GM12878 (cell line): ENCODE data around the gene SEPTIN10. TPM values are rescaled to one million over a fixed set of nuclear protein-coding genes. Genes with fewer than 3 reads are reported as not detected.
A peak's percentile ranks its signal among the peaks of the same experiment; 100 is the strongest.
"Not testable (repeated sequence)": the region's sequence is repeated elsewhere in the genome, so short reads cannot be mapped to it uniquely, and the experiment has no call there.

Experiments
- ATAC-seq: fragments of 200-7000 bp; cut with Tn5 transposase; 3 replicates; pipeline ENCODE4 v1.9.1; 2020; ENCODE audit warnings: mild to moderate bottlenecking, moderate library complexity
- BruUV-seq: library from RNA; stranded (reverse); fragments of 400-500 nt; replicated peaks from 2 replicates; lab custom pipeline; 2021; lab: Mats Ljungman, UMichigan
- CTCF ChIA-PET: fragments of 300-600 bp; sonication (Branson Sonifier 250); formaldehyde crosslinking; extraction: SDS; loops from one replicate; lab custom pipeline; 2021; ENCODE audit warnings: inconsistent platforms; lab: Yijun Ruan, JAX
- POLR2A ChIA-PET: fragments of 350-600 bp; formaldehyde crosslinking; extraction: SDS; loops from one replicate; lab custom pipeline; 2021; ENCODE audit warnings: inconsistent platforms; lab: Charles Lee
- RAD21 ChIA-PET: fragments of 300-600 bp; sonication (Branson Sonifier 250); formaldehyde crosslinking; loops from one replicate; lab custom pipeline; 2023; ENCODE audit warnings: antibody characterized with exemption; ENCODE audit not compliant: unreplicated experiment; lab: Charles Lee
- SMC1A ChIA-PET: fragments of 300-600 bp; sonication (Branson Sonifier 250); formaldehyde crosslinking; loops from one replicate; lab custom pipeline; 2023; ENCODE audit not compliant: unreplicated experiment, uncharacterized antibody; lab: Charles Lee
- DNase-seq: peaks from one replicate; pipeline ENCODE4 v3.0.0-alpha.2; 2011; ENCODE audit warnings: low read depth, low spot score
- FAIRE-seq: peaks from 3 replicates; lab custom pipeline; 2011; peaks lifted over from hg19 to GRCh38; lab: Jason Lieb, UNC
- H2AFZ ChIP-seq: 2 replicates; pipeline ENCODE4 v1.6.0; 2011; ENCODE audit warnings: low read depth, low read length, control low read depth; ENCODE audit not compliant: control insufficient read depth
- H3K27ac ChIP-seq: 2 replicates; pipeline ENCODE4 v1.5.1; 2011; ENCODE audit warnings: control low read depth; ENCODE audit not compliant: control insufficient read depth, insufficient read depth
- H3K27me3 ChIP-seq, 2 experiments: replicated peaks in 1 of 2; 2 replicates each; pipeline versions ENCODE4 v1.6.0 to v1.6.1; 2011; ENCODE audit warnings: low read length in 1 of 2; ENCODE audit not compliant: control insufficient read depth in 2 of 2, insufficient read depth in 2 of 2
- H3K36me3 ChIP-seq, 2 experiments: 2 replicates each; pipeline ENCODE4 v1.5.1; 2011; ENCODE audit warnings: low read length in 1 of 2; ENCODE audit not compliant: control insufficient read depth in 2 of 2, insufficient read depth in 2 of 2
- H3K4me1 ChIP-seq: 2 replicates; pipeline ENCODE4 v1.6.1; 2011; ENCODE audit warnings: mild to moderate bottlenecking, low read length, moderate library complexity, mixed read lengths; ENCODE audit not compliant: control insufficient read depth, insufficient read depth
- H3K4me2 ChIP-seq: 2 replicates; pipeline ENCODE4 v1.6.0; 2011; ENCODE audit warnings: control low read depth; ENCODE audit not compliant: control insufficient read depth, insufficient read depth
- H3K4me3 ChIP-seq: fragments of 200-600 bp; sonication (generic); 2 replicates; pipeline ENCODE4 v1.5.1; 2016
- H3K79me2 ChIP-seq: 2 replicates; pipeline ENCODE4 v1.6.0; 2011; ENCODE audit warnings: low read length; ENCODE audit not compliant: control insufficient read depth, insufficient read depth
- H3K9ac ChIP-seq: 2 replicates; pipeline ENCODE4 v1.8.0; 2011; ENCODE audit warnings: low read length, control low read depth, mixed read lengths; ENCODE audit not compliant: control insufficient read depth, insufficient read depth
- H3K9me3 ChIP-seq: replicated peaks from 3 replicates; pipeline ENCODE4 v1.5.1; 2011; ENCODE audit warnings: mild to moderate bottlenecking, low read length; ENCODE audit not compliant: control insufficient read depth, insufficient read depth
- H4K20me1 ChIP-seq: 2 replicates; pipeline ENCODE4 v1.6.0; 2011; ENCODE audit not compliant: control insufficient read depth, insufficient read depth
- CBX3 ChIP-seq: fragments of 200-600 bp; sonication (generic); IDR thresholded peaks from 2 replicates; pipeline ENCODE4 v1.6.1; 2016; ENCODE audit warnings: low read depth, borderline replicate concordance
- CREM ChIP-seq: IDR thresholded peaks from 2 replicates; pipeline ENCODE4 v1.6.1; 2014; ENCODE audit warnings: antibody characterized with exemption, low read depth
- EP300 ChIP-seq, 2 experiments: fragments of 150-350 bp in 1 of 2; IDR thresholded peaks; 2 replicates each; pipeline ENCODE4 v1.6.1; 2011 to 2012; ENCODE audit warnings: low read depth in 2 of 2, low read length in 2 of 2, borderline replicate concordance in 1 of 2, improper control_type of control experiment in 1 of 2, inconsistent platforms in 1 of 2; ENCODE audit not compliant: control insufficient read depth in 1 of 2
- GATAD2B ChIP-seq: fragments of 450-650 bp; conservative IDR thresholded peaks from 2 replicates; pipeline ENCODE4 v1.6.1; 2017; ENCODE audit warnings: low read depth, mild to moderate bottlenecking, moderate library complexity
- JUNB ChIP-seq: IDR thresholded peaks from 2 replicates; pipeline ENCODE4 v1.6.1; 2016; ENCODE audit warnings: antibody characterized with exemption, mild to moderate bottlenecking
- RB1 ChIP-seq: fragments of 450-650 bp; formaldehyde crosslinking; IDR thresholded peaks from 2 replicates; pipeline ENCODE4 v1.6.1; 2017; ENCODE audit warnings: mild to moderate bottlenecking, borderline replicate concordance
- SPI1 ChIP-seq: IDR thresholded peaks from 2 replicates; pipeline ENCODE4 v1.6.1; 2011; ENCODE audit warnings: low read depth, mild to moderate bottlenecking, low read length, moderate library complexity, borderline replicate concordance; ENCODE audit not compliant: insufficient read depth
- ZZZ3 ChIP-seq: IDR thresholded peaks from 2 replicates; pipeline ENCODE4 v1.6.1; 2011; ENCODE audit warnings: low read depth; ENCODE audit not compliant: control insufficient read depth, insufficient read length
- WGBS: methylation state at CpG from one replicate; pipeline ENCODE4 v1.1.6; 2016; ENCODE audit warnings: low lambda C conversion rate; ENCODE audit not compliant: insufficient replicate concordance, insufficient coverage; ENCODE audit errors: missing lambda C conversion rate; 5-methylcytosine and 5-hydroxymethylcytosine counted together
- in situ Hi-C: fragments of 300-500 bp; cut with MboI; formaldehyde crosslinking; loops from 9 replicates; pipeline ENCODE4 v1.14.3; 2018; ENCODE audit warnings: mixed read lengths
- intact Hi-C: fragments of 100-400 bp; cut with micrococcal nuclease; formaldehyde crosslinking; loops from one replicate; pipeline ENCODE4 v1.14.2; 2022; ENCODE audit not compliant: unreplicated experiment
- polyA plus RNA-seq, 11 experiments: library from polyadenylated mRNA; depleted of rRNA in 4 of 11; unstranded in 6 of 11; stranded (reverse) in 5 of 11; fragments of >200 nt; fragmentation: Nextera tagmentation in 4 of 11; fragmentation: Illumina TruSeq in 1 of 11; extraction: Ambion mirVana in 4 of 11; extraction: Trizol in 1 of 11; gene quantifications; 1 replicate in 1 of 11; 2 replicates in 10 of 11; pipeline versions ENCODE4 v1.2.1 to v1.2.3, GENCODE V29; 2011 to 2016; ENCODE audit warnings: inconsistent platforms in 2 of 11, missing spikeins in 2 of 11, low read depth in 1 of 11
- total RNA-seq, 4 experiments: library from RNA; depleted of rRNA in 3 of 4; stranded (reverse); fragments of >200 nt in 3 of 4; fragmentation: Illumina TruSeq in 1 of 4; extraction: Trizol in 1 of 4; gene quantifications; 2 replicates each; pipeline versions ENCODE4 v1.2.1 to v1.2.3, GENCODE V29; 2013 to 2021

The SEPTIN10 gene
- total and polyA plus RNA-seq, 10 of the 15 experiments (the other 5 are each of a cell fraction or from before 2014, with no cell fraction given) = 20.2 to 132 (median 62.7) TPM

- CTCF ChIA-PET = interaction anchor here (1.1 kb wide), 1 partner anchor 20 kb away, joined by 3 read pairs; no protein-coding TSS in a partner anchor
- SMC1A ChIA-PET, in situ Hi-C loops, H4K20me1 ChIP-seq, H3K4me3 ChIP-seq, FAIRE-seq, H3K9ac ChIP-seq, RAD21 ChIA-PET, H3K27ac ChIP-seq, H3K4me2 ChIP-seq, H3K36me3 ChIP-seq, DNase-seq, intact Hi-C loops, H3K9me3 ChIP-seq, BruUV-seq, H3K79me2 ChIP-seq, H3K27me3 ChIP-seq, ATAC-seq, H2AFZ ChIP-seq: not testable (repeated sequence)
- WGBS = 93% methylated on average over 9 of the region's 9 CpGs
- POLR2A ChIA-PET = interaction anchor here (0.6 kb wide), 1 partner anchor 30 kb away, joined by 3 read pairs; no protein-coding TSS in a partner anchor
- H3K4me1 ChIP-seq = peaks cover 39% of the 10 kb centered on the region
Observed at GRCh38 chr2:109640000-109640399, 26.2 kb upstream of the SEPTIN10 start.

DNA sequence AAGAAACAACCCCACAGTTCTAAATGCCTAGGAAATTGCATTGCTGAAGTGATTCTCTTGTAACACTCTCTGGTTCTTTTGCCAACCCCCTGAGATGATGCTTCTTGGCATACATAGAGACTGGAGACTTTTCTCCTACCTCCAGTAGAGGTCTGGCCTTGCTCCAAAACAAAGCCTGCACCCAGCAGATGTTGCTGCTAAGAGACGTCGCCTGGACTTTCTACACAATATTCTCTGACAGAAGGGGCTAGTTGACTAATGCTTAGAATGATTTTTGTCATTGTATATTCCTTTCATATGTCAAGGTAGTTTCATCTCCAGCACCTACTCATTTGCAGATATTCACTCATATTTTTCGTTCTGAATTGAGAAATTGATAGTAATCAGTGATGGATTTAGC lies 25.0 kb upstream of the SEPTIN10 start:
- Histone ChIP-seq H3K27me3 (no peaks in the 10 kb centered on the region), H2AFZ (no peak overlapping the region), H3K79me2 (no peaks in the 10 kb centered on the region), H3K4me2 (peak overlapping the region; percentile 87; the same call in 1 of the 2 replicates), H3K36me3 (no peaks in the 10 kb centered on the region), H4K20me1 (no peaks in the 10 kb centered on the region), H3K9me3 (peaks cover 2% of the 10 kb centered on the region; the same call in 2 of the 3 replicates), H3K27ac (peak overlapping the region; percentile 91), H3K4me1 (peaks cover 32% of the 10 kb centered on the region), H3K9ac (no peak overlapping the region), H3K4me3 (no peak overlapping the region)
- intact Hi-C loops (no loop called here), in situ Hi-C loops (no loop called here)
- POLR2A ChIA-PET = interaction anchor here (1.0 to 1.7 kb wide), 4 partner anchors 10 to 30 kb away, joined by 3 to 8 read pairs (median 6); partner anchors contain the start of genes SEPTIN10 and SOWAHC
- SMC1A ChIA-PET = interaction anchor here (0.7 to 2.2 kb wide), 11 partner anchors 12 to 124 kb away, joined by 3 to 8 read pairs (median 3); no protein-coding TSS in a partner anchor
- CTCF ChIA-PET = interaction anchor here (0.7 to 1.8 kb wide), 4 partner anchors 24 to 129 kb away, joined by 3 to 11 read pairs (median 4); partner anchors contain the start of gene SOWAHC
- 2% methylated on average over 3 of the region's 3 CpGs for WGBS
- RAD21 ChIA-PET = interaction anchor here (0.7 to 1.3 kb wide), 7 partner anchors 26 to 257 kb away, joined by 3 to 10 read pairs (median 3); partner anchors contain the start of gene SEPTIN10
- ATAC-seq (peak; percentile 78), FAIRE-seq (no peak), DNase-seq (no peak)
- TF ChIP-seq CREM (peak; percentile 30; the same call in 1 of the 2 replicates), GATAD2B (no peak), SPI1 (no peak), JUNB (peak; percentile 81), ZZZ3 (no peak), CBX3 (no peak), RB1 (no peak), EP300 (IDR thresholded peaks at IDR 0.05; ENCODE audit: borderline replicate concordance in 1 of 2, control insufficient read depth in 1 of 2, low read depth in 2 of 2, low read length in 2 of 2) (peak; percentile 23 to 26; a peak in 2 of 4 replicates)
- BruUV-seq = no TSS peak
